Activated naive CD4-positive, alpha-beta T cell treated with anti-CD3 and anti-CD28 coated beads, Interleukin-2, amount 10 ng/mL, durations not matched to agents 7 days and 5 days (primary cell): Measurements from ENCODE around the gene CCS.

Experiments
- CTCF ChIA-PET: fragments of 350-600 bp; sonication (Branson Sonifier 250); formaldehyde crosslinking; loops from one replicate; lab custom pipeline; 2021; ENCODE audit warnings: antibody characterized with exemption; lab: Charles Lee
- DNase-seq: peaks from one replicate; pipeline ENCODE4 v3.0.0-alpha.2; 2020
- H3K27ac Mint-ChIP-seq: one replicate; pipeline ENCODE4 v1.8.0; 2021; ENCODE audit warnings: mild to moderate bottlenecking, moderate library complexity, mixed read lengths
- H3K27me3 Mint-ChIP-seq: one replicate; pipeline ENCODE4 v1.8.0; 2021; ENCODE audit warnings: mild to moderate bottlenecking, mixed read lengths
- H3K36me3 Mint-ChIP-seq: one replicate; pipeline ENCODE4 v1.8.0; 2021; ENCODE audit warnings: mixed read lengths
- H3K4me1 Mint-ChIP-seq: one replicate; pipeline ENCODE4 v1.8.0; 2021; ENCODE audit warnings: mixed read lengths
- H3K4me3 Mint-ChIP-seq: one replicate; pipeline ENCODE4 v1.8.0; 2021; ENCODE audit warnings: mild to moderate bottlenecking, moderate library complexity, mixed read lengths
- H3K9me3 Mint-ChIP-seq: one replicate; pipeline ENCODE4 v1.8.0; 2021; ENCODE audit warnings: mixed read lengths

The CCS gene

DNA sequence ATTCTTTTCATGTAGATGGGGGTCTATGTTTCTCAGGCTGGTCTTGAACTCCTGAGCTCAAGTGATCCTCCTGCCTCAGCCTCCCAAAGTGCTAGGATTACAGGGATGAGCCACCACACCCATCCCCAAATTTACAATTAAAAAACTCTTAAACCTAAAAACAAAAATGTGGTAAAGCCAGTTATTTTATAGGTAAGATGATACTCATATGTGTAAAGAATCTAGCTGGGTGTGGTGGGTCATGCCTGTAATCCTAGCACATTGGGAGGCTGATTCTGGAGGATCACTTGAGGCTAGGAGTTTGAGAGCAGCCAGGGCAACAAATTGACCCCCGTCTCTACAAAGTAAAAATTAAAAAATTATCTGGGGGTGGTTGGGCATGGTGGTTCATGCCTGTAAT, 19.5 kb downstream of the CCS start:
- DNase-seq, result no peak
- Mint-ChIP-seq H3K27me3 (peaks cover 5% of the 10 kb centered on the region), H3K27ac (no peak overlapping the region), H3K4me3 (no peak overlapping the region), H3K4me1 (peaks cover 24% of the 10 kb centered on the region), H3K36me3 (peaks cover 13% of the 10 kb centered on the region), H3K9me3 (no peaks in the 10 kb centered on the region)
- CTCF ChIA-PET, result interaction anchor here (0.7 kb wide), 1 partner anchor 66 kb away, joined by 3 read pairs; no protein-coding TSS in a partner anchor

DNA sequence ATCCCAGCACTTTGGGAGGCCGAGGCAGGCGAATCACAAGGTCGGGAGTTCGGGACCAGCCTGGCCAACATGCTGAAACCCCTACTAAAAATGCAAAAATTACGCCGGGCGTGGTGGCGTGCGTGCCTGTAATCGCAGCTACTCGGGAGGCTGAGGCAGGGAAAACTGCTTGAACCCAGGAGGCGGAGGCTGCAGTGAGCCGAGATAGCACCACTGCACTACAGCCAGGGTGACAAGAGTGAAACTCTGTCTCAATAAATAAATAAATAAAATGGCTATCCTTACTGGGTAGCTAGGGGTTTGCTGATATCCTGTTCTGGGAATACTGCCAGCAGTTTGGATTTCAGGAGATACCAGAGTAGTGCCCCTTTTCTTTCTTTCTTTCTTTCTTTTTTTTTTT, 21.1 kb downstream of the CCS start:
- peaks cover 29% of the 10 kb centered on the region for H3K36me3 Mint-ChIP-seq
- no peak overlapping the region for H3K27ac Mint-ChIP-seq
- no peak for DNase-seq
- H3K9me3 Mint-ChIP-seq, result no peaks in the 10 kb centered on the region
- peaks cover 37% of the 10 kb centered on the region for H3K4me1 Mint-ChIP-seq
- CTCF ChIA-PET, result no interaction called here
- peaks cover 5% of the 10 kb centered on the region for H3K27me3 Mint-ChIP-seq
- no peak overlapping the region for H3K4me3 Mint-ChIP-seq

DNA sequence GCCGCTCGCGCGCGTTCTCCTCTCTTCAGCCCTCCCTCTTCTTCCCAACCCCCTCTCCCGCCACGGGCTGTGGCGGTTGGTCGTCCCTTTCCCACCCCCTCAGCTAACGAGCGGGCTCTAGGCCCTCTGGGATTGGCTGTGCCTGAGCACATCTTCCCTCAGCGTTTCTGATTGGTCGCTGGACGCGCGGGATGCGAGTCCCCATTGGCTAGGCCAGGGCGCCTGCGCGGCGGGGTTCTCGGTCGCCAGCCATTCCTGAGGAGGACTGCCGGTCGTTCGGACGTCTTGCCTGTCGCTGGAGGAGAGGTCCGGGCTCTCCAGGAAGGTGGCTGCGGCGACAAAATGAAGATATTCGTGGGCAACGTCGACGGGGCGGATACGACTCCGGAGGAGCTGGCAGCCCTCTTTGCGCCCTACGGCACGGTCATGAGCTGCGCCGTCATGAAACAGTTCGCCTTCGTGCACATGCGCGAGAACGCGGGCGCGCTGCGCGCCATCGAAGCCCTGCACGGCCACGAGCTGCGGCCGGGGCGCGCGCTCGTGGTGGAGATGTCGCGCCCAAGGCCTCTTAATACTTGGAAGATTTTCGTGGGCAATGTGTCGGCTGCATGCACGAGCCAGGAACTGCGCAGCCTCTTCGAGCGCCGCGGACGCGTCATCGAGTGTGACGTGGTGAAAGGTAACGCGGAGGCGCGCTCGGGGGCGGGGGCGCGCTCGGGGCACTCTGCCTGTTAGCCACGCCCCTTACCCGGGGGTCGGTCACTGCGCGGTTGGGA, 23.6 kb downstream of the CCS start, which contains the start of gene RBM14:
Gene RBM14, plus strand, starts transcription at position 252 of the 776 bp plus-strand sequence. Its CDS starts 91 bp downstream, at position 343.
- H3K27me3 Mint-ChIP-seq, result peaks cover 5% of the 10 kb centered on the region
- peak; percentile 99 for DNase-seq
- no peaks in the 10 kb centered on the region for H3K9me3 Mint-ChIP-seq
- H3K27ac Mint-ChIP-seq, result peak within 1 kb of the TSS; percentile 99
- CTCF ChIA-PET, result interaction anchor here (1.2 to 1.8 kb wide), 4 partner anchors 22 to 39 kb away, joined by 4 to 5 read pairs (median 4); partner anchors contain the start of genes CCDC87, CCS and RBM4
- H3K36me3 Mint-ChIP-seq, result peaks cover 44% of the 10 kb centered on the region
- H3K4me3 Mint-ChIP-seq, result peak within 1 kb of the TSS; percentile 98
- H3K4me1 Mint-ChIP-seq, result peaks cover 46% of the 10 kb centered on the region

DNA sequence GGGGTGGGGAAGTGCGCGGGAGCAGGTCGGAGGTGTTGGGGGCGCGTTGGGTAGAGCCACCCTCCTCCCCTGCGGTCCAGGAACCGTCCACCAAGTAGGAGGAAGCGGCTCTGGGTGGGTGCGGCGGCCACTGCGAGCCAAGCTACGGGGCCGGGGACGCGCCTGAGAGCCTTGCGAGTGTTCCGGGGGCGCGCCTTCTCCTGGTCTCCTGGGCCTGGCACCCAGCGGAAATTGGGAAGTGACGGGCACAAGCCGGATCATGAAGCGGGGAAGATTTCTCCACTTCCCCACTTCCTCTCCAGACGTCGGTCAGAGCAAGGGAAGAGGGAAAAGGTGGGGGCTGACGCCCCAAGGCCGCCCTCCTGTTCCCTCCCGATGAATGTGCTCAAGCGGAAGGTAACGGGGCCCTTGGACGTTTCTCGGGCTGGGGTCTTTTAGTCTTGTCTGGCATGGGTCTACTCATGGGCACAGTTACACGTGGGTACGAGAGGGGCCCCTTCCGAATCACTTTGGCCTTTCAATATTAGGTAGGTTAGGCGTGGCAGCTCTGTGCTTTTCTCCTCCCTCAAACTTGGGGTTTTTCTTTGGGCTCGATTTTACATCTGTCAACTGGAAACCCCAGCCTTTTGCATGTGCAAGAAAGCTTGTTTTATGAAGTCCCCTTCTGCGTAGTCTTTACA, 24.3 kb downstream of the CCS start:
- Mint-ChIP-seq H3K4me3 (peak overlapping the region; percentile 98), H3K36me3 (peaks cover 49% of the 10 kb centered on the region), H3K4me1 (peaks cover 53% of the 10 kb centered on the region), H3K27me3 (peaks cover 5% of the 10 kb centered on the region), H3K9me3 (no peaks in the 10 kb centered on the region), H3K27ac (peak overlapping the region; percentile 99)
- no peak for DNase-seq
- CTCF ChIA-PET, result interaction anchor here (0.7 to 1.8 kb wide), 5 partner anchors 21 to 40 kb away, joined by 3 to 5 read pairs (median 4); partner anchors contain the start of genes CCDC87, CCS and RBM4

DNA sequence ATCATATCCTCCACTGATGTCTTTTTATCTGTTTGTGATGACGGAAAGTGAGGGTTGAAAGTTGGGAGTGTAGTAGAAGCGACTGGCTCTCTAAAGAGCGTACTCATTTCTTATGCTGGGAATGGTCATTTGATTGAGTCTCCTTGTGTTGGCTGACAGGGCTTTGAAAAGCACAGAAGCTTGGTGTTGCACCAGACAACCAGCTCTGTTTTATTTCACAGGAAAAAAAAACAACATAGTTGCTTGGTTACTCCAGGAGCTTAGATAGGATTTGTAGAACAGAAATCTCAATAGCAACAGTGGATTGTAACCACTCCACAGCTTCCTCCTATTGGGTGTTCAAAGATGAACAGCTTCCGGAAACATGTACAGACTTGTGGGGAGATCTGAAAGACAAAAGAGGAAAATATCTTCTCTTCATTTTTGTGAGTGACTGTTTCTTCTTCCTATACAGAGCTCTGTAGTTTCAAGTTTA, 26.1 kb downstream of the CCS start:
- H3K36me3 Mint-ChIP-seq, result peaks cover 67% of the 10 kb centered on the region
- H3K4me3 Mint-ChIP-seq, result peak overlapping the region; percentile 98
- CTCF ChIA-PET, result interaction anchor here (0.6 to 0.8 kb wide), 4 partner anchors 25 to 161 kb away, joined by 3 read pairs; partner anchors contain the start of gene CTSF
- H3K27ac Mint-ChIP-seq, result peak overlapping the region; percentile 99
- peaks cover 5% of the 10 kb centered on the region for H3K27me3 Mint-ChIP-seq
- peaks cover 70% of the 10 kb centered on the region for H3K4me1 Mint-ChIP-seq
- H3K9me3 Mint-ChIP-seq, result no peaks in the 10 kb centered on the region
- DNase-seq, result peak; percentile 46

DNA sequence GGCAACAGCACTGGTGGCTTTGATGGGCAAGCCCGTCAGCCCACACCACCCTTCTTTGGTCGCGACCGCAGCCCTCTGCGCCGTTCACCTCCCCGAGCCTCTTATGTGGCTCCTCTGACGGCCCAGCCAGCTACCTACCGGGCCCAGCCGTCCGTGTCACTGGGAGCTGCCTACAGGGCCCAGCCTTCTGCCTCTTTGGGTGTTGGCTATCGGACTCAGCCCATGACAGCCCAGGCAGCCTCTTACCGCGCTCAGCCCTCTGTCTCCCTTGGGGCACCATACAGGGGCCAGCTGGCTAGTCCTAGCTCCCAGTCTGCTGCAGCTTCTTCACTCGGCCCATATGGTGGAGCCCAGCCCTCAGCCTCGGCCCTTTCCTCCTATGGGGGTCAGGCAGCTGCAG, 31.5 kb downstream of the CCS start:
- CTCF ChIA-PET, result interaction anchor here (0.7 kb wide), 1 partner anchor 45 kb away, joined by 3 read pairs; no protein-coding TSS in a partner anchor
- Mint-ChIP-seq H3K36me3 (peaks cover 82% of the 10 kb centered on the region), H3K27me3 (no peaks in the 10 kb centered on the region), H3K4me1 (peaks cover 51% of the 10 kb centered on the region), H3K9me3 (no peaks in the 10 kb centered on the region), H3K4me3 (no peak overlapping the region), H3K27ac (no peak overlapping the region)
- no peak for DNase-seq

DNA sequence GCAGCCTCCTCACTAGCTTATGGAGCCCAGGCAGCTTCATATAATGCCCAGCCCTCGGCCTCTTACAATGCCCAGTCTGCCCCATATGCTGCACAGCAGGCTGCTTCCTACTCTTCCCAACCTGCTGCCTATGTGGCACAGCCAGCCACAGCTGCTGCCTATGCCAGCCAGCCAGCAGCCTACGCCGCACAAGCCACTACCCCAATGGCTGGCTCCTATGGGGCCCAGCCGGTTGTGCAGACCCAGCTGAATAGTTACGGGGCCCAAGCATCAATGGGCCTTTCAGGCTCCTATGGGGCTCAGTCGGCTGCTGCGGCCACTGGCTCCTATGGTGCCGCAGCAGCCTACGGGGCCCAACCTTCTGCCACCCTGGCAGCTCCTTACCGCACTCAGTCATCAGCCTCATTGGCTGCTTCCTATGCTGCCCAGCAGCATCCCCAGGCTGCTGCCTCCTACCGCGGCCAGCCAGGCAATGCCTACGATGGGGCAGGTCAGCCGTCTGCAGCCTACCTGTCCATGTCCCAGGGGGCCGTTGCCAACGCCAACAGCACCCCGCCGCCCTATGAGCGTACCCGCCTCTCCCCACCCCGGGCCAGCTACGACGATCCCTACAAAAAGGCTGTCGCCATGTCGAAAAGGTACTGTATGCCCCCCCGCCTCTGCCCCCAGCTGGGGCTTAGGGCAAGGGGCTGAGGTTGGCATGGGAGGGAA, 32.2 kb downstream of the CCS start:
- CTCF ChIA-PET, result interaction anchor here (0.7 kb wide), 1 partner anchor 45 kb away, joined by 3 read pairs; no protein-coding TSS in a partner anchor

DNA sequence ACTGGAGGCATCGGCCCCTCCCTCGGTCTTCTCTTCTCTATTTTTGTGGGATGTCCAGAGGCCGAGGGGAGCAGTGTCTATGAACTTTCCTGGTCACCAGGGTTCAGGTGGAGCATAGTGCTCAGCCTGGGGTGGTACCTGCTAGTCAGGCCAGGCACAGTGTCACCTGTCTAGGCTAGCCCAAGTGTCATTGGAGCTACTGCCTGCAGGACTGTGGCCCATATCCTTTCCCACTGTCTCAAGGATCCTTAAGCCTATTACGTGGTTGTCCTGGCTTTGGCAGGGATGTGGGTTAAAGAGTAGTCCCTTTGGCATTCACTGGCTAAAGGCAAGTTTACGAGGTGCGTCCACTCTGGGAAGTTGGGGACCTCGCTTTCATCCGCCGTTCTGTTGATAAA, 32.8 kb downstream of the CCS start:
- peaks cover 43% of the 10 kb centered on the region for H3K4me1 Mint-ChIP-seq
- peaks cover 82% of the 10 kb centered on the region for H3K36me3 Mint-ChIP-seq
- H3K4me3 Mint-ChIP-seq, result no peak overlapping the region
- CTCF ChIA-PET, result no interaction called here
- H3K9me3 Mint-ChIP-seq, result no peaks in the 10 kb centered on the region
- H3K27me3 Mint-ChIP-seq, result no peaks in the 10 kb centered on the region
- no peak overlapping the region for H3K27ac Mint-ChIP-seq
- no peak for DNase-seq

More for the DNA sequence above, 32.2 kb downstream of the CCS start:
- no peak for DNase-seq
- Mint-ChIP-seq H3K27ac (no peak overlapping the region), H3K36me3 (peaks cover 85% of the 10 kb centered on the region), H3K4me1 (peaks cover 48% of the 10 kb centered on the region), H3K27me3 (no peaks in the 10 kb centered on the region), H3K9me3 (no peaks in the 10 kb centered on the region), H3K4me3 (no peak overlapping the region)

DNA sequence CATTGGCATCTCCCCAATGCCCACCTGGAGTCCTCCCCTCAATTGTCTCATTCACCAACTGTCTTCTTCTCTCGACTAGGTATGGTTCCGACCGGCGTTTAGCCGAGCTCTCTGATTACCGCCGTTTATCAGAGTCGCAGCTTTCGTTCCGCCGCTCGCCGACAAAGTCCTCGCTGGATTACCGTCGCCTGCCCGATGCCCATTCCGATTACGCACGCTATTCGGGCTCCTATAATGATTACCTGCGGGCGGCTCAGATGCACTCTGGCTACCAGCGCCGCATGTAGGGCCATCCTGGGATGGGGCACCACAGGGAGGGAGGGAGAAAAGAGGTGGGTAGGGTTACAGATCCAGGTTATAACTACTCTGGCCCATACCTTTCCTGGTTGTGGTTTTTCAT, 33.4 kb downstream of the CCS start:
- no peaks in the 10 kb centered on the region for H3K9me3 Mint-ChIP-seq
- CTCF ChIA-PET, result interaction anchor here (1.7 kb wide), 1 partner anchor 11 kb away, joined by 6 read pairs; the partner anchor contains the start of gene RBM4
- no peak overlapping the region for H3K4me3 Mint-ChIP-seq
- H3K27me3 Mint-ChIP-seq, result no peaks in the 10 kb centered on the region
- peaks cover 80% of the 10 kb centered on the region for H3K36me3 Mint-ChIP-seq
- no peak for DNase-seq
- peaks cover 38% of the 10 kb centered on the region for H3K4me1 Mint-ChIP-seq
- no peak overlapping the region for H3K27ac Mint-ChIP-seq

DNA sequence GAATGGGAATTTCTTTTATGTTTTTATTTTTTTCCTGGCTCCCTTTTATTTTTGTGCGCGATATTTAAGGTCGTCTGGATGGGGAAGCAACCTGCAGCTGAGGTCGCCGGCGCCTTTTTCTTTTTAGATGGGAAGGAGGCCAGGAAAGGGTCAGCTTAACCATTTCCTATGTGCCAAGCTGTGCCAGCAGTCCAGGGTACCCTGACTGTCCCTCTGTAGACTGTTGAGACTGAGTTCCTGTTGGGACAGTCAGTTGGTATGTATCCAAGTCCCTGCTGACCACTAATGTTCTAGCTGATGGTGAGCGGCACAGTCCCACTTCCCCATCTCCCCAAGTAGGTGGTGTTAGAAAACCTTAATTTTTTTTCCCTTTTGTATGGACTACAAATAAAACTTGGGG, 33.9 kb downstream of the CCS start:
- H3K27ac Mint-ChIP-seq, result no peak overlapping the region
- no peaks in the 10 kb centered on the region for H3K27me3 Mint-ChIP-seq
- H3K36me3 Mint-ChIP-seq, result peaks cover 80% of the 10 kb centered on the region
- H3K9me3 Mint-ChIP-seq, result no peaks in the 10 kb centered on the region
- H3K4me3 Mint-ChIP-seq, result no peak overlapping the region
- DNase-seq, result no peak
- CTCF ChIA-PET, result interaction anchor here (1.7 kb wide), 1 partner anchor 11 kb away, joined by 6 read pairs; the partner anchor contains the start of gene RBM4
- peaks cover 35% of the 10 kb centered on the region for H3K4me1 Mint-ChIP-seq

DNA sequence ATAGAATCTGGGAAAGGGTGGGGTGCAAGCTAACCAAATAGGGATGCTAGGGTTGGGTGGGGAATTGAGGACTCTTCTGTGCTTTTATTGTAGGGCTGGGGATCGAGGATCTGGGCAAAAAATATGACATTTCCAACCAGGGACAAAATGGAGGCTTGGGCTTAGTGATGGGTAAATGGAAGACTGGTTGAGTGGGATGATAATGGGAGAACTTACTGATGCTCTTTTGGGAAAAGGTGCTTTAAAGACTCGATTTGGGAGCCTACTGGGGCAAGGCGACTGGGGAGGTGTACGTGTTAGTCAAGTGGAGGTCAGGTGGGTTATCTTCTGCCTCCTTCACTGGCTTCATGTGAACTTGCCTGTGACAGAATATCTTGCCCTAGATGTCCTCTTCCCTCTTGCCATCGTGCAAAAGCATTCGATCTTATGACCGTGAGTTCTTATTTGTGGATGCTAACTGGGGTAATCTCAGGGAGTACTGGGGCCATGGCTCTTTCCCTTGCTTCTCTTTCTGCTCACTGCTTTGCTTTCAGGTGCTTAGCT, 35.1 kb downstream of the CCS start:
- H3K4me3 Mint-ChIP-seq, result no peak overlapping the region
- H3K4me1 Mint-ChIP-seq, result peaks cover 27% of the 10 kb centered on the region
- peaks cover 76% of the 10 kb centered on the region for H3K36me3 Mint-ChIP-seq
- H3K27ac Mint-ChIP-seq, result no peak overlapping the region
- CTCF ChIA-PET, result interaction anchor here (0.9 to 1.7 kb wide), 2 partner anchors 10 kb away, joined by 5 to 6 read pairs; partner anchors contain the start of gene RBM4
- H3K9me3 Mint-ChIP-seq, result no peaks in the 10 kb centered on the region
- no peaks in the 10 kb centered on the region for H3K27me3 Mint-ChIP-seq
- no peak for DNase-seq

DNA sequence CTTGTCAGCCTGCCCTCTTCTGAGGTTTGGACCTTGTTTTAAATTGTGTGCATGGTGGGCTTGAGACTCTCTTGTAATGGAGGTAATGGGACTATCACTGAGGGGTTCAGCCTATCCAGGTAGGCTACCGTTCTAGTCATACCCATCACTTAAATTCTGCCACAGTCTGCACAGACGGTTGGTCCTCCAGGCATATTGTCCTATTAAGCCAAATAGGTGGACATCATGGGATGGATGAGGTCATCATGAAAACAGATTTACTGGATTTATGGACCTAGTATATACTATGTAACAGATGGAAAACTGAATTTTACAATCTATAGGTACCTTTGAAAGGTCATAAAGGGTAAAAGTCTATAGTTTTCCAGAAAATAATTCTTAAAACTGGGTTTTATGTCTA, 36.4 kb downstream of the CCS start:
- DNase-seq, result no peak
- Mint-ChIP-seq H3K4me1 (peaks cover 17% of the 10 kb centered on the region), H3K27ac (no peak overlapping the region), H3K36me3 (peaks cover 69% of the 10 kb centered on the region), H3K9me3 (no peaks in the 10 kb centered on the region), H3K27me3 (no peaks in the 10 kb centered on the region), H3K4me3 (no peak overlapping the region)
- CTCF ChIA-PET, result interaction anchor here (0.9 kb wide), 1 partner anchor 9 kb away, joined by 5 read pairs; the partner anchor contains the start of gene RBM4

DNA sequence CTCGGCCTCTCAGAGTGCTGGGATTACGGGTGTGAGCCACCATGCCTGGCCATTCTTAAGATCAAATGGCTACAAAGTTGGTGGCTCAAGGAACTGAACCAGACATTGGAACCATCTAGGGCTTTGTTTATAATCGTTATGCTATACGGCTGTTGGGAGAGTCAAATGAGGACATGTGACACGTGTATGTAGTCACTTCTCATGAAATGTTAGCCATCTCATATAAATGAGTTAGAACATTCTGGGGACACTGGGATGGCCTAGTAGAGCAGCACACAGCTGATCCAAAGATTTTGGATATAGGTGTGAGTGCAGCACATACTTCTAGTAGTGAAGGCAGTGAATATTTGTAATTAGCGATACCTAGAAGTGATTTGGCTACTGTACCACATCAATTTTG, 38.9 kb downstream of the CCS start:
- Mint-ChIP-seq H3K27me3 (no peaks in the 10 kb centered on the region), H3K9me3 (no peaks in the 10 kb centered on the region), H3K4me3 (no peak overlapping the region), H3K27ac (no peak overlapping the region), H3K4me1 (peaks cover 24% of the 10 kb centered on the region), H3K36me3 (peaks cover 54% of the 10 kb centered on the region)
- no peak for DNase-seq
- CTCF ChIA-PET, result no interaction called here
